Activated naive CD4-positive, alpha-beta T cell treated with anti-CD3 and anti-CD28 coated beads, Interleukin-2, amount 50 U/mL, for 24 hours (primary cell): ENCODE measurements around the gene SRGAP3.

Experiments used
- H3K27ac Mint-ChIP-seq: one replicate; pipeline ENCODE4 v1.8.0; 2021; ENCODE audit warnings: mild to moderate bottlenecking, mixed read lengths
- H3K27me3 Mint-ChIP-seq: one replicate; pipeline ENCODE4 v1.8.0; 2021; ENCODE audit warnings: mixed read lengths
- H3K36me3 Mint-ChIP-seq: one replicate; pipeline ENCODE4 v1.8.0; 2021; ENCODE audit warnings: mixed read lengths
- H3K4me1 Mint-ChIP-seq: one replicate; pipeline ENCODE4 v1.8.0; 2021; ENCODE audit warnings: mixed read lengths
- H3K4me3 Mint-ChIP-seq: one replicate; pipeline ENCODE4 v1.8.0; 2021; ENCODE audit warnings: mild to moderate bottlenecking, mixed read lengths
- H3K9me3 Mint-ChIP-seq: one replicate; pipeline ENCODE4 v1.8.0; 2021; ENCODE audit warnings: mixed read lengths

SRGAP3 gene

DNA sequence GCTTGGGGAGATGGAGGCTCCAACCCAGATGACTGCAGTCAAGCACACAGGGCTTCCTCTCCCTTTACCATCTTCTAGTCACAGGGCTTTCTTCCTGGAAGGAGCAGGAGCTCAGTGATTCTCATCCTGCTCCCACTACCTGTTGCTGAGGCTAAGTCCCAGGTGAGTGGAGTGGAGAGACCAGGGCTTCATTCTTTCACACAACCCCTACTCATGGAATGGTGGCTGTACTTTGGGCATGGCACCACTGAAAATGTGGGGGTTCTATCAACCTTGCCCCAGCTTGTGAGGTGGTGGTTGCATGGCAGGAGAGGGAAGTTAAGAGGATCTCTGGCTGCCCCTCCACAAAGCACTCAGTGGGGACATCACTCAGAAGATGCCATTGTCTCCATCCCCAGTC, 249.4 kb downstream of the SRGAP3 start:
- H3K27me3 Mint-ChIP-seq = no peaks in the 10 kb centered on the region
- no peaks in the 10 kb centered on the region for H3K36me3 Mint-ChIP-seq

DNA sequence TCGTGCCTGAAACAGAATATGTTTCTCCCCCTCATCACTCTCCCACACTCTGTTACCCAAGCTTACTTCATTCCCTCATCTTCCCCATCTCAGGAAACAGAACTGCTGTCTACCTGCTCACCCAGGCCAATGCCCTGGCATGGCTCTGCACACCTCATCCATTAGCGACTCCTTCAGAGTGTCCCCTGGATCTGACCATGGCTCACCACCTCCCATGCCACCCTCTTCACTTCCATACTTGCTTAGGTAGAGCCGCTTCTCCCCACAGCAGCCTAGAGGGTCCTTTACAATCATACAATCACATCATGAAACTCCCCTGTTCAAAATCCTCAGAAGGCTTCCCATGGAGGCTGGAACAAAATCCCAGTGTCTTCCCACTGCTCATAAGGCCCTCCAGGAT, 252.3 kb downstream of the SRGAP3 start:
- H3K4me1 Mint-ChIP-seq = no peaks in the 10 kb centered on the region
- no peaks in the 10 kb centered on the region for H3K36me3 Mint-ChIP-seq
- no peak overlapping the region for H3K4me3 Mint-ChIP-seq
- no peak overlapping the region for H3K27ac Mint-ChIP-seq
- H3K9me3 Mint-ChIP-seq = no peaks in the 10 kb centered on the region
- H3K27me3 Mint-ChIP-seq = no peaks in the 10 kb centered on the region

More for the DNA sequence above, 249.4 kb downstream of the SRGAP3 start:
- Mint-ChIP-seq H3K4me3 (no peak overlapping the region), H3K27ac (no peak overlapping the region), H3K9me3 (no peaks in the 10 kb centered on the region), H3K4me1 (no peaks in the 10 kb centered on the region)

DNA sequence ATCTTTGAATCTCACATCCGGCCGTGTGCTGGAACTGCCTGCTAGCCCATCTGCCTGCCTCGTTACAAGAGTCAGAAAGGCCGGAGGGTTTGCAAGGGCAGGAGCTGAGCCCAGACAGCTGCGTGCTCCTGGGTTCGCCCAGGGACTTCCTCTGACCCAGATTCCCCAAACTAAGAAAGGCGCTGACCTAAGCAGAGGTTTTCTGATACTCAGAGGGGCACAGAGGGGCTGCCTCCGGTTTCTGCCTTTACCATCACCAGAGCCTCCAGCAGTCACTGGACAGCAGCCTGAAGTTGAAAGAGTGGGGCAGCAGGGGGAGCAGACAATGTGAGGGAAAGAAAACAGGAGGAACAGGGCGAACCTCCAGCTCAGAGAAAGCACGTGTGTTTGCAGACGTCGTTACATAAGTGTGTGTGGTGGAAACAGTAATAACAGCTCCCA, 252.7 kb downstream of the SRGAP3 start:
- H3K36me3 Mint-ChIP-seq = no peaks in the 10 kb centered on the region
- no peaks in the 10 kb centered on the region for H3K9me3 Mint-ChIP-seq
- H3K4me1 Mint-ChIP-seq = no peaks in the 10 kb centered on the region
- H3K27ac Mint-ChIP-seq = no peak overlapping the region
- H3K4me3 Mint-ChIP-seq = no peak overlapping the region
- no peaks in the 10 kb centered on the region for H3K27me3 Mint-ChIP-seq

DNA sequence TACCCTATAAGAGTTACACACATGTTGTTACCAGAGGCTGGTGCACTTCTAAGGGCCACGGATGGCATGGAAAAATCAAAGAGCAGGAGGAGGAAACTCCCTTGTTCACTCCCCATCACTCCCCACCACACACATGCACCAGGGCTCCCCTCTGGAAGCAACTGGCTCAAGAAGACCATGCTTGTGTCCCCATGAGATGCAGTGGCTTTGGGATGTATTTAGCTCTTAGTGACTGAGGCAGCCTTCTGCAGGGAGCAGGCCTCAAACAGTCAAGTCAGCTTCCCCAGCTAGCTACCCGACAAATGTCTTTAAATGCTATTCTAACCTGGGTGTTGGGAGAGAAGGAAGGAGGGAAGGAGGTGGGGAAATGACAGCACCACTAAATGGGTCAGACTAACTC, 253.2 kb downstream of the SRGAP3 start:
- H3K27me3 Mint-ChIP-seq = no peaks in the 10 kb centered on the region
- no peaks in the 10 kb centered on the region for H3K4me1 Mint-ChIP-seq
- H3K4me3 Mint-ChIP-seq = no peak overlapping the region
- H3K36me3 Mint-ChIP-seq = no peaks in the 10 kb centered on the region
- H3K27ac Mint-ChIP-seq = no peak overlapping the region
- H3K9me3 Mint-ChIP-seq = no peaks in the 10 kb centered on the region

DNA sequence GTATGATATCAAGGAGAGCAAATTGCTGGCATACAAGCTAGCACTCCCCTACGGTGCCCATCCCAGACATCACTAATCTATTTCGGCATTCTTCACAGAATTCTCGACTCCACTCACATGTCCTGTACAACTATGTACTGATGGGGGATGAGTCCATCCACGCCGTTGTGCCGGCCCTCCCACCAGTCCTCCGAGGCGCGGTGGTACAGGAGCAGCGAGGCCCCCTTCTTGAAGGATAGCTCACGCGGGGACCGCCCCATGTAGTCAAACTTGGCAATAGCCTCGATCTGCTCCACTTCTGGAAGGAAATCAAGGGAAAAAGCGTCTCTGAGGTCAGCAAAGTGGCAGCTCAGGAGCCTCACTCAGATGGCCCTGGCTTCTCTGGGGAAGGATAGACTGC, 255.2 kb downstream of the SRGAP3 start:
- no peaks in the 10 kb centered on the region for H3K36me3 Mint-ChIP-seq
- no peak overlapping the region for H3K4me3 Mint-ChIP-seq
- H3K27me3 Mint-ChIP-seq = no peaks in the 10 kb centered on the region
- H3K4me1 Mint-ChIP-seq = no peaks in the 10 kb centered on the region
- H3K27ac Mint-ChIP-seq = no peak overlapping the region
- H3K9me3 Mint-ChIP-seq = no peaks in the 10 kb centered on the region

DNA sequence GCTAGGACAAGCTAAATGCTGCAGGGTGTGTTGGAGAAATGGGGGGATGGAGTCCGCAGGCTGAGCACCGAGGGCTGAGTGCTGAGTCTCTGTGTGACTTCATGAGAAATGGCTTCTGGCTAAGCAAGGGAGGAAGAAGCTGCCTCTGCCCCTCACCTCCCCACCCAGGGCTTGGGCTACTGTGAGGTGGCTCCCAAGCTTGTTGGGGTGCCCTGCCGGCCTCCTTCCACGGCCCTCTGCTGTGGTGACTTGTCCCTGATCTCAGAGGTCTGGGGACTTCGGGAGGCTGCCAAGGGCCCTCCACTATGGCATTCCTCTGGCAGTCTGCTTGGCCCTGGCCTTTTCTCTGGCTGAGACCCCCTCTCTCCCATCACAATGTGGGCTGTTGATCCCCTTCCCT, 256.1 kb downstream of the SRGAP3 start:
- Mint-ChIP-seq H3K36me3 (no peaks in the 10 kb centered on the region), H3K9me3 (no peaks in the 10 kb centered on the region), H3K27me3 (no peaks in the 10 kb centered on the region), H3K4me1 (no peaks in the 10 kb centered on the region), H3K4me3 (no peak overlapping the region), H3K27ac (no peak overlapping the region)

DNA sequence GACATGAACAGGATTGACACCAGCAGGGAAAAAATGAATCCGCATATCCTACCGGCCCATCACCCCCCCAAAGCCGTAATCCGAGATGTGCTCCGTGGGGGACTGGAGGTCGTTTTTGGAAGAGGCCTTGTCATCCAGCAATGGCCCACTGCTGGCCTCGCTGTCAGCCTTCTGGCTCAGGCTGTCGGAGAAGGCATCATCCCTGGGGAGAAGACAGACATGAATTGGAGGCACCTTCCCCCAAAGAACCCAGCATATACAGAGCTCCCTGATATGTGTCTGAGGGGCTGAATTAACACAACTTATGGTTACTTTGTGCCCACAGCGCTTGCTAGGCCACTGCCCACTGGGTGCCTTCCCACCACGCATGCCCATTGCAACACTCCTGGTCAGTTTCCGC, 256.6 kb downstream of the SRGAP3 start:
- Mint-ChIP-seq H3K9me3 (no peaks in the 10 kb centered on the region), H3K4me1 (no peaks in the 10 kb centered on the region), H3K4me3 (no peak overlapping the region), H3K27me3 (no peaks in the 10 kb centered on the region), H3K36me3 (no peaks in the 10 kb centered on the region), H3K27ac (no peak overlapping the region)

DNA sequence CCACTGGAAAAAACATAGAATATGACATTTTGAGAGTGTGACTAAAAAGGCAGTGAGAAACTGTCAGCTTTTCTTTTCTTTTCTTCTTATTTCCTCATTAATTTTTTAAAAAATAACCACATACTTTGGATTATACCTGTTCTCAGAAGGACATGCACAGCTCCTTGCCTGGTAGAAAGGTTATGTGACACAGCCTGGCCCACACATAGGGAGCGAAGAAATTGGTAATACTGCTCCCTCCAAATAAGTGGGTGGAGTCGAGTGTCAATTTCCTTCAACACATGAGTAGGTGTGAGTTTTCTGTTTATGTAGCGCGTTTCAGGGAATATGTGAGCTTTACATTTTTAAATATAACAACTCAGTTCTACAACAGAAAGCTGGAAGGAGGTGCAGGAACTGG, 257.2 kb downstream of the SRGAP3 start:
- Mint-ChIP-seq H3K36me3 (no peaks in the 10 kb centered on the region), H3K9me3 (no peaks in the 10 kb centered on the region), H3K4me1 (no peaks in the 10 kb centered on the region), H3K4me3 (no peak overlapping the region), H3K27me3 (no peaks in the 10 kb centered on the region), H3K27ac (no peak overlapping the region)

DNA sequence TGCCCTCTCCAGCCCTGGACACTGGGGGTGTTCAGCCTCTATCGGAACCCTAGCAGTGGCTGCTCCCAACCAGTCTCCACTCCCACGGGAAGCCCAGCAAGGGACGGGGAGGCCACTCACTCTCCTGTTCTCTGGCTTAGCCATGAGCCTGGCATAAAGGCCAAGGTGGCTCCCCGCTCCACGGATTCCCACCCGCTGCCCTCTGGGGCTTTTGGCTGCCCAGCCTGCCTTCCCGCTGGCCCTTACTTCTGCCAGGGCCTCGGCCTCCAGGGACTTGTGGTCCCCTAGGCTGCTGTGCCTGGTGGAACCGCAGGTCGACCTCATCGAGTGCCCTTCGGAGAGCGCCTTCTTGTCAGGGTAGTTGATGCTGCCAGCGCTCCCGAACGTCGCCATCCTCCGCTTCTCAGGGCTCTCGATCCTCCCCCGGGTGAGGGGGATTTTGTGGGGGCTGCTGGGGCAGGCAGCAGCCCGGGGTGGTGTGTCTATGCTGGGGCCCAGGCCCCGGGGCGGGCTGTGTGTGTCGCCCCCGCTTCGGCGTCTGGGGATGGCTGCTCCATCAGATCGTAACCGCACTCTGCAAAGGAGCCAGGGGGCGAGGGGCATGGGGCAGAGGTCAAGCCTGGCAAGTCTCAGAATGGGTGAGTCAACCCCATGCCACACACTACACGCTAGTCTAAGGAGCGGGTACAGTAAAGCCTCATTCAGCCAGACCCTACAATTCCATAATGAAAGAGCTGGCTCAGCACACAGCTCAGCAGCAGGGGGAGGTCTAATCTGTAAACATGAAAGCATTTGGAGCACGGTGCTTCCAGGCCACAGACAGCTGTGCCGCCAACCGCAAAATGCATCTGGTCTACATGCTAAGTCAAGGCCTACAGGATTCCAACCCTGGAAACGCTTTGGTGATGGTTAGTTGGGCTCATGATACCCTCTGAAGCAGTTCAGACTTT, 258.9 kb downstream of the SRGAP3 start:
- Mint-ChIP-seq H3K27me3 (no peaks in the 10 kb centered on the region), H3K4me3 (no peak overlapping the region)

DNA sequence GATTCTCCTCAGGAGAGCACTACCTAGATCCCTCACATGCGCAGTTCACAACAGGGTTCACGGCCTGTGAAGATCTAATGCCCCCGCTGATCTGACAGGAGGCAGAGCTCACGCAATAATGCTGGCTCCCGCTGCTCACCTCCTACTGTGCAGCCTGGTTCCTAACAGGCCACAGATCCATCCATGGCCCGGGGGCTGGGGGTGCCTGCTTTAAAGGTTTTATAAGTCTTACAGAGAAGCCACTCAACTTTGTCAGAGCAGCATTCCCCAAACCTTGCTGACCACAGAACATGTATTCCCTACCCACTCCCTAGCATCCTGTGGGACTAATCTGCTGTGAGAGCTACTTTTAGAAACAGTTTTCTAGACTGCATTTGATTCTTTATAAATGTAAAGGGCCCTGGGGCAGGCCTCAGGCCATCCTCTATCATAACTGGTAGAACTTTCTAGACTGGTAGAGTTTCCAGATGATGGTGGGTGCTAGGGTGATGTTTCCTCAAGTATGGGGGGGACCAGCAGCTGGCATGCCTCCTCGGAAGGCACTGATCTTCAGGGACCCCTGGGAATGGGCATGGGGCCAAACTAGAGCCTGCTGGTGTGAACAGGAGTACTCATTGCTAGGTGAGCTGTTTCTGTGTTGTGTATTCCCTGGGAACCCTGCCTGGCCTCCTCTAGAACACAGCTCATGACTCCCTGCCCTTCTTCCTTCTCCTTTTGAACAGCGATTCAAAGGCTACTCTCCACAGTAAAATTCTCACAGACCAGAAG, 260.5 kb downstream of the SRGAP3 start:
- Mint-ChIP-seq H3K27ac (no peak overlapping the region), H3K4me3 (no peak overlapping the region), H3K27me3 (no peaks in the 10 kb centered on the region), H3K9me3 (no peaks in the 10 kb centered on the region), H3K36me3 (no peaks in the 10 kb centered on the region), H3K4me1 (no peaks in the 10 kb centered on the region)

More for the DNA sequence above, 258.9 kb downstream of the SRGAP3 start:
- Mint-ChIP-seq H3K9me3 (no peaks in the 10 kb centered on the region), H3K27ac (no peak overlapping the region), H3K36me3 (no peaks in the 10 kb centered on the region), H3K4me1 (no peaks in the 10 kb centered on the region)

DNA sequence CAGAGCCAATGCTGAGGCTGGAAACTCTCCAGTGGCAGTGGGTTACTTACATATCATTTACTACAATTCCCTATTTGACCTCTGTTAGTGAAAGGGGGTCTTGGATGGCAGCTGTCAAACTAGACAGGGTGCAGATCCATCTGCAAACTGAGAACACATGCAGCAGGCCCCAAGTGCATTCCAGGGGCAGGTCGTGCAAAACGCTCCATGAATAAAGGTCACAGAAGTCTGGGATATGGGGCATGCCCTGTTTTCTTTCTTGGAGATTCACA, 261.1 kb downstream of the SRGAP3 start:
- H3K9me3 Mint-ChIP-seq = no peaks in the 10 kb centered on the region
- no peaks in the 10 kb centered on the region for H3K27me3 Mint-ChIP-seq
- no peaks in the 10 kb centered on the region for H3K4me1 Mint-ChIP-seq
- no peak overlapping the region for H3K27ac Mint-ChIP-seq
- no peak overlapping the region for H3K4me3 Mint-ChIP-seq
- no peaks in the 10 kb centered on the region for H3K36me3 Mint-ChIP-seq

DNA sequence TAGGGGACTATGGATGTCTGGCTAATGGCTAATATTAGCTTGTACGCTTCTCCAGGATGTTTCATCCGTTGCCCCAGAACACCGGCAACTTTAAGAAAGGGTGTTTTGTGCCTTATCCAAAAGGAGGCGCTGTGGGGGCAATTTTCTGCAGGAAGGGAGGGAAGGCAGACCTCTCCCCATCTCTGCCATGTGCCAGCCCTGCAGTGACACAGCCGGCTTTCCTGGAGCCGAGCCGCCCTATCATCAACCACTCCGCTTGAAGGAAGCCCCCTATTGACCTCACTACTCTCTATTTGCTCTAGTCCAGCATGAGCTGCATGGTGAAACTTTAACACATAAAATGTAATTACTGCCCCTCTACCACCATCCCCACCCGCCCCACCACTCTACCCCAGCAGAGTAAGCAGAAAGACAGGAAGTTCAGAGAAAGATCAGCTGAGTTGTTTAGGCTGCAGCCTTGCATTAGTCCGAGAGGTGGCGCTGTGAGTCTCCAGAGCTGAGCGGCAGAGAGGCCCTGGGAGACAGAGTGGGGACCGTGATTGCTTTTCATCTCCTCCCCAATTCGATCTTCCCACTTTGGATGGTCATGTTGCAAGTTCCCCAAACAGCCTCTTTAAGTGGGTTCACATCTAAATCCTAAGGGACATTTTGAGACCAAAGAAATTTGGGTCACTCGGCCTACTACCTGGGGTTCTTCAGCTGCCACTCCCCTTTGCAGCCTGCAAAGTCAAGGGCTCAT, 261.6 kb downstream of the SRGAP3 start:
- Mint-ChIP-seq H3K27ac (no peak overlapping the region), H3K4me1 (no peaks in the 10 kb centered on the region), H3K27me3 (no peaks in the 10 kb centered on the region), H3K36me3 (no peaks in the 10 kb centered on the region), H3K9me3 (no peaks in the 10 kb centered on the region), H3K4me3 (peak overlapping the region; percentile 55)

DNA sequence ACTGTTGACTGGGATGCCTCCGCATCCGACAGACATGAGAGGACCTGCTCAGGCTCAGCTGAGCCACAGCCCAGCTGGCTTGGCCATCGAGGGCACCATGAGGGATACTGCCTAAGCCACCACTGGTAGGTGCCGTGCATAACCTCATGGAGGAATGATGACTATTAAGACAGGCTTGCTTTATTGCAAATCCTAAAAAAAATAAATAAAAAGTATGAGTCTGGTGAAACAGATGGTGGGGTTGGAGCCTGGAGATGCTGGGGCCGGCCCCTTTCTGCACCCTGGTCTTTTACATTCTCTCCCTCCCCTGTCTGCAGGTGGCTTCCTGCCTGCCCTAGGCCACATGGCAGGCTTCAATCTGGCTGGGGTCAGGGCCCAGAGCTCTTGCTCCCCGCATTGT, 262.2 kb downstream of the SRGAP3 start:
- H3K36me3 Mint-ChIP-seq = no peaks in the 10 kb centered on the region
- H3K4me3 Mint-ChIP-seq = no peak overlapping the region
- H3K4me1 Mint-ChIP-seq = no peaks in the 10 kb centered on the region
- no peaks in the 10 kb centered on the region for H3K9me3 Mint-ChIP-seq
- H3K27me3 Mint-ChIP-seq = no peaks in the 10 kb centered on the region
- no peak overlapping the region for H3K27ac Mint-ChIP-seq

DNA sequence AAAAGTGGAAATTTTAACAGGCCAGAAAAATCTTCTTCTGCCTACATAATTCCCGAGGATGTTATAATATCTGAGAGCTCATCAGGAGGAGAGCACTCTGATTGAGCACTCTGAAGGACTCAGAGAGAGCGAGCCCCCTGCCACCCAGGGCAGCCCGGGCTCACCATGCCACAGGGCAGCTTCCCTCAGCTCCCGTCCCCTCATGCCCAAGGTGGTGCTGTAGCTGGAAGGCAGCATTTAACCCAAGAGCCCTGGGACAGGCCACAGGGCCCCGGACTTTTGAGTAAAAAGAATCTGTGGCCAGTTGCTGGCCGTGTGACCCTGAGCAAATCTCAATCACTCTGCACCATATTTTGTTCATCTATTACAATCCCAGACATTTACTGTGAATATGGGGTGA, 262.7 kb downstream of the SRGAP3 start:
- no peak overlapping the region for H3K4me3 Mint-ChIP-seq
- no peaks in the 10 kb centered on the region for H3K27me3 Mint-ChIP-seq
- H3K36me3 Mint-ChIP-seq = no peaks in the 10 kb centered on the region
- H3K9me3 Mint-ChIP-seq = no peaks in the 10 kb centered on the region
- H3K4me1 Mint-ChIP-seq = no peaks in the 10 kb centered on the region
- H3K27ac Mint-ChIP-seq = no peak overlapping the region

DNA sequence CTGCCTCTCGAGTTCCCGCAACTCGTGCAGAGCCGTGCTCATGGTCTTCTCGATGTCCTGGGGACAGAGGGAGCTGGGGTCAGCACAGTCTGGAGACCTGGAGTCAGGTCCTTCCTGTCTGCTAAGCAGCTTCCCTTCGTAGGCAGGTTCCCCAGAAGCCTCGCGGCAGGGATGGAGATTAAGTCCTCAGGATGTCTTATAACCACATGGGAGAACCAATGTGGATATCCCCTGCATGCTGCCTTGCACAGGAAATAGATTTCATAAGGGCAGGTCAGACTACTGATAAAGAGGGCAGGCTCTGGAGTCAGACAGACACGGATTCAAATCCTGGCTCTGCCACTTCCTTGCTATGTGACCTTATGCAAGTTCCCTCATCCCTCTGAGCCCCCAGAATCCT, 263.6 kb downstream of the SRGAP3 start:
- H3K27me3 Mint-ChIP-seq = no peaks in the 10 kb centered on the region
- H3K36me3 Mint-ChIP-seq = no peaks in the 10 kb centered on the region
- H3K4me1 Mint-ChIP-seq = no peaks in the 10 kb centered on the region
- H3K9me3 Mint-ChIP-seq = no peaks in the 10 kb centered on the region
- H3K4me3 Mint-ChIP-seq = no peak overlapping the region
- no peak overlapping the region for H3K27ac Mint-ChIP-seq

DNA sequence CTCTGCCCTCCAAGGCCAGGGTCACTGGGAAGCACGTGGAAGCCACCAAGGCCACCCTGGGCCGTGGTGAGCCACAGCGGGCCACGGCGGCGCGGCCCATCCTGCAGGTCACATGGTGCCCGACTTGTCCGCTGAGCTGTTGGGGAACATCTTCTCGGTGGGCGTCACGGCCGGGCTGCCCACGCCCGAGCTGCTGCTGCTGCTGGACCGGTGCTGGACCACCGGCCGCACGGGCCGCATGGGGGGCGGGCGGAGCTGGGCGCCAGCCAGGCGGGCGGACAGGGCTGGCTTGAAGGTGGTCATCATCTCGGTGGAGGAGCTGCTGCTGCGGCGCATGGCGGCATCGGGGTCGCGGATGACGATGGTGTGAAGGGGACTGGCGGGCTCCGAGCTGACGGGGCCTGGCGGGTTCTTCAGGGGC, 264.0 kb downstream of the SRGAP3 start:
- H3K36me3 Mint-ChIP-seq = no peaks in the 10 kb centered on the region
- H3K27ac Mint-ChIP-seq = no peak overlapping the region
- no peaks in the 10 kb centered on the region for H3K9me3 Mint-ChIP-seq
- no peaks in the 10 kb centered on the region for H3K4me1 Mint-ChIP-seq
- H3K27me3 Mint-ChIP-seq = no peaks in the 10 kb centered on the region
- no peak overlapping the region for H3K4me3 Mint-ChIP-seq
